Spinal cord (tissue), 4 donors: Measurements from ENCODE around the gene SLC22A25. TPM values are rescaled to one million over a fixed set of nuclear protein-coding genes. Genes with fewer than 3 reads are reported as not detected.

Source experiments
- polyA plus RNA-seq, 2 donors: library from polyadenylated mRNA; unstranded; fragments of 120-200 nt; gene quantifications; one replicate each; pipeline ENCODE4 v1.2.1, GENCODE V29; 2013; ENCODE audit not compliant: insufficient read length in 2 of 2
- total RNA-seq, 2 donors: library from RNA; depleted of rRNA in 1 of 2; stranded (reverse); fragments of 120-200 nt in 1 of 2; fragments of >200 nt in 1 of 2; gene quantifications; one replicate each; pipeline versions ENCODE4 v1.2.3 to v1.2.4, GENCODE V29; 2013 to 2014

SLC22A25 gene
- total and polyA plus RNA-seq, 4 donors = 0.12 TPM; not detected in 3

Other genes starting within 250 kb of the SLC22A25 start
- 10 to 100 TPM; 13.3 to 95.5 TPM for gene SLC22A8, start 227.8 kb downstream of the SLC22A25 start, total RNA-seq
- 10 to 100 TPM in 1 of 2 donors, under 1 TPM in 1; 0.46 to 44.7 TPM for gene SLC22A8, start 227.8 kb downstream of the SLC22A25 start, polyA plus RNA-seq
- not detected for gene SLC22A24, start 99.4 kb downstream of the SLC22A25 start, total RNA-seq
- not detected for gene SLC22A24, start 99.4 kb downstream of the SLC22A25 start, polyA plus RNA-seq
- under 1 TPM in 1 of 2 donors, not detected in 1; 0.10 TPM for gene SLC22A9, start 126.2 kb upstream of the SLC22A25 start, total RNA-seq
- under 1 TPM; 0.06 to 0.11 TPM for gene SLC22A9, start 126.2 kb upstream of the SLC22A25 start, polyA plus RNA-seq
- gene PLAAT5, start 247.6 kb upstream of the SLC22A25 start, total RNA-seq = 1 to 10 TPM; 4.4 to 7.0 TPM
- gene PLAAT5, start 247.6 kb upstream of the SLC22A25 start, polyA plus RNA-seq = 1 to 10 TPM; 4.4 to 5.5 TPM